Dermis blood vessel endothelial cell (primary cell): ENCODE data around the gene ENHO. TPM values are rescaled to one million over a fixed set of nuclear protein-coding genes. Genes with fewer than 3 reads are reported as not detected.
A peak's percentile ranks its signal among the peaks of the same experiment; 100 is the strongest.
"Not testable (repeated sequence)": the region's sequence is repeated elsewhere in the genome, so short reads cannot be mapped to it uniquely, and the experiment has no call there.

Source experiments
- DNase-seq: peaks from one replicate; pipeline ENCODE4 v3.0.0; 2010
- total RNA-seq: library from RNA; depleted of rRNA; stranded (reverse); fragments of >200 nt; gene quantifications from 2 replicates; pipeline ENCODE4 v1.2.3, GENCODE V29; 2014

Gene ENHO
- total RNA-seq, 1 donor from 2014 or later, result not detected

DNA sequence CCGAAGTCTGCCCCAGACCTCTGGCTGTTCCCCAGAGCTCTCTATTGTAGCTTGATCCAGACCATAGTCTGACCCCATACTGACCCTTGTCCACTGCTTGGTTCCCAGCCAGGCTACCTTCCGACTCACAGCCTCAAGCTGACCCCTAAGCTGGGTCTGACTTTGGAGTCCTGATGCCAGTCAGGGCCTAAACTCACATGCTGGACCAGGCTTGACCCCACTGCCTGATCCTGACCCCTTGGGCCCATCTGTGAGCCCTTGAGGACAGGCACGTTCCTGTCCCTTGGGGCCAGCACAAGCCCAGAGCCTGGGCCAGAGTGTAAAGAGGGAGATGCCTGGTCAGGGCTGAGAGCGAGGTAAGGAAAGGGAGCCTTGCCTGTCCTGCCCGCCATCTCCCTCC lies 32.7 kb upstream of the ENHO start:
- DNase-seq, result no peak

DNA sequence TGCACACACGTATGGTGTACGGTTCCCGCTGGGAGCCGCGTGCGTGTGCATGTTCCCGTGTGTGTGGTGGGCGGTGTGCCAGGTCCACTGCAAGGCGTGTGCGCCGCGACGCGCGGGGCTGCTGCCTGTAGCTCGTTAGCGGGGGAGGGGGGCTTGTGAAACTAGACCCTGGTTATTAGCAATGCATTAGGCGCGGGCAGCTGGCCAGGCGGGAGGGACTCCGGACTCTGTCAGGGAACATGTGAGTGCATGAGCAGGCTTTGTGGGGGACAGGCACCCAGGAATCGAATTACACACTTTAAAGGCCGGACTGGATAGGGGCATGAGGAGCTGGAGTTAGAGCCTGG lies 32.2 kb upstream of the ENHO start:
- no peak for DNase-seq

DNA sequence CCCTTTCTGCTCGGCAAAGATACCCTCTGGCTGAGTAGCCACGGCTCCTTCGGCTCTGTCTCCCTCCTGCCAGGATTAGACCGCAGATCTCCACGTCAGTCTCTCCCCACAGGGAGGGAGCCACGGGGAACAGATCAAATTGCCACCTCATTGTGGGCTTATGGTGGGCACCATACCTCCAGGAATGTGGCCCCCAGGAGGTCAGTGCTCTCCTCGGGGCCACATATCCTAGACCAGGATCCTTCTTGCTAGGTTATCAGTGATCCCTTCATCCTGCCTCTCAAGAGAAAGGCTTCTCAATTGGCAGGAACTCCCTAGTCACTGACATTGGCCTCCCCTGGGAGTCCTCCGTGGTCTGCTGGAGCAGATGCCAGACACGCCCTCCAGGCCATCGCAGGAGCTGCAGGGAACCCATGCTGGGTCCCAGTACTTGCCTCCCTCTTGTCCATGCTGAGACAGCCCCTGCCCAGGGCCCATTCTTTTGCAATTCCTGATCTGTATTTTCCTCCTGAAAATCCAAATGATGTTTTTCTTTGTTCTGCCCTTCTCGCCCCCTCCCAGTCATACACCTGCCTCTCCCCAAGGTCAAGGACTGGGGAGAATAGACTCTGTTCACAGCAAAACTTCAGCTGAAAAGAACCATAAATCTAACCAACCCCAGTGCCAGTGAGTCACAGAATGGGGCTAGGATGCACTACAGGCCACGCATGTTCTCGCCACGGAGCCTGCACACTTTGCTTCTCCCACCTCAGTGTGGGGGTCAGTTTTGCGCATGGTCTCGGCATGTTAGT lies 31.6 kb upstream of the ENHO start:
- DNase-seq, result no peak

DNA sequence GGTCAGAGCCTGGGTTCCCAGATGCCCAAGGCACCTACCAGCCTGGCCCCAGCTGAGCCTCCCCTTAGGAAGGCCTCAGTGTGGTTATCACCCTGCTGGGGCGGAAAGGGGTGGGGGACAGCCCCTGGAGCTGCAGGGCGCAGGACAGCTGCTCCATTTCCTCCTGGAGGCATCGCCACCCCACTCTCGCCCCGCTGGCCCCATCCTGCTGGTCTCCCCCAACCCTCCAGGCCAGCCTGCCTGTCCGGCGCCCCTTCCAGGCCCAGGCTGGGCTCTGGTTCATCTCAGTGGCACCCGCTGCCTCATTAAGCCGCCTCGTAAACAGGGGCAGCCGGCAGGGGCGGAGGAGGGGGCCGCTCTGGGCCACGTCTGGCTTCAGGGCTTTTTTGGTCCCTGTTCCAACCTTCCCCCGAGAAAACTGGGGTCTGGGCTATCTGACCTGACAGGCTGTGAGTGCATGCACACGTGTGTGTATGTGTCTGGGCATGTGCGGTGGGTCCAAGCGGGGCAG lies 30.8 kb upstream of the ENHO start:
- DNase-seq, result no peak

DNA sequence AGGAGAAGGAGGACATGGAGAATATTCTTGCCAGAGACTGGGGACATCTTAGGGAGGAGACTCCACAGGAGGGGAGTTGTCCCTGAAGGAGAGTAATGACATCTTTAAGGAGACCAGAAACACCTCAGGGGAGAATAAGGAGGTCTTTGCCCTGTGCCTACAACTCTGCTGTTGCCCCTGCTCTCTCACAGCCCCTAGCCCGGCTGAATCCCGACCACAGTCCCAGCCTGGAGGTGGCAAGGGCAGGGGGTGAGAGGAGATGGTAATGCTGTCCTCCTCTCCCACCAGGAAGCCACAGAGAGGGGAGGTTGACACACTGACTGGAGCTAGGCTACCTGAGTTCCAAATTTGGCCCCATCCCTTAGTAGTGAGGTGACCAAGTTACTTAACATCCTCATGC lies 30.2 kb upstream of the ENHO start:
- no peak for DNase-seq

DNA sequence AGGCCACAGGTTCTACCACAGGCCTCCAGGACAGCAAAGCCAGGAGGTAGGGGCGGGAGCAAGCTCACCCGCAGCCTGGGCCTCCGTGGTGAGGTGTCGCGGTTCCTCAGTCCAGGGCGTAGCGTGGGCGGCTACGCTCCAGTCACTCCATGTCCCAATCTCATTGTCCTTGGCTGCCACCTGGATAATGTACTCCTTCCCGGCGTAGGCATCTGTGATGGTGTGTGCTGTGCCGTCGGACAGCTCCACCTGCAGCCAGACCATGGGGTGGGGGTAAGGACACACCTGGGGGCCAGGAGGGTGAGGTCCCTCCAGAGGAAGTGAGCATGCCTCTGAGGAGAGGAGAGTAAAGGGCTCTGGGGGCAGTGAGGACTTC lies 29.8 kb upstream of the ENHO start:
- no peak for DNase-seq

DNA sequence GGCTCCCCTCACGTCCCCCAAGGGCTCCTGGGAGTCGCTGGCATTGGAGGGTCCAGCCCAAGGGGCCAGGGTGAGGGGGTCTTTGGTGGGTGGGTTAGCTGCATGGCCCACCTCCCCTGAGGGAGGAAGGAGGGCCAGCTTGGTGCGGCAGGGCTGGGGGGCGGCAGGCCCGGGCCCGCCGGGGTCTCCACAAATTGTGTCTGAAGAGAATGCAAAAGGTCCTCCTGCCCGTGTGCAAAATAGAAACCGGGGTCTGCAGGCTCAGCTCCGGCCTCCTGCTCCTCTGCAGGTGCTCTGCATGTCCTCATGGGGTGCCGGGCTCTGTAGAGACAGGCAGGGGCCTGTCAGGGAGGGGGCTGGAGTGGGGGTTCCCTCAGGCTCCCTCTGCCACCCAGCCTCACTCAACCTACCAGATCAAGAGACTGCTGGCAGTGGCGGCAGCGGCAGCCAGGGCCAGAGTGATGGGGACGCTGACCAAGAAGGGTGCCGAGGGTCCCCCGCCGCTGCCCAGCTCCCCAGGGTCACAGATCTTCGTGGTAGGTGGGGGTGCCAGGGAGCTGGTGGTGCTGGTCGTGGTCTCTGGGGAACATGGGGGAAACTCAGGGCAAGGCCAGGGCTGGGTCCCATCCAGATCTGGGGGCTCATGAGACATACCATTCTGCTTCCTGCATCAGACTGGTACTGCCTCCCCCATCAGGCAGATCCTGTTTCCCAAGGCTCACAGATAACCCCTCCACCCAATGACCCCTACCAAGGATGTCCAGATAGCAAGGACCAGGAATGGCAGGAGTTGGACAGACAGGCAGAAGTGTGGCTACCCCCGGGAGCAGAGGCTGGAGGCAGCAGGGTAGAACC lies 29.2 kb upstream of the ENHO start:
- no peak for DNase-seq

DNA sequence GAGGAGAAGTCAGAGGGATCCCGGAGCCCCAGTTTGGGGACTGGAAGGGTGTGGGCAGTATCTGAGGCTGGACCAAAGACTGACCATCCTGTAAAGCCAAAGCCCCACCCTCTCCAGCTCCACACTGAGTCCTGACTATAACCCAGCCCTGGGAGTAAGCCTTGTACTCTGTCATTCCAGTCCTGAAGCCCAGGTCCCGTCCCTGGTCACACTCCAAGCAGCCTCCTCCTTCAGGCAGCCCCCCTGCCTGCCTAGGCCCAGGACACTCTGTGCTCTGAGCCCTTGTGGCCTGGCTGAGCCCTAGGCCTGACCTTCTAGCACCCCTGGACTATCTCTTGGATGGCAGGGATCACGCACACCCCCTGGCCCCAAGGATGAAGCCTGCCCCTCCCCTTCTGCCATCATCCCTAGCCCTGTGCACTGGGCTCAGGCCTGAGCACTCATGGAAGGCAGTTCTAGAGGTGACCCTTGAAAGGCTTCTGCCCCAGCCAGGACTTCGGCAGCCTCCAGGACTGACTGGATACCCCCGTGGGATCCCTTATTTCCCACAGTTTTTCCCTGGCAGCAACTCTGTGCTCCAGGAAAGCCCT lies 28.0 kb upstream of the ENHO start:
- DNase-seq, result no peak

DNA sequence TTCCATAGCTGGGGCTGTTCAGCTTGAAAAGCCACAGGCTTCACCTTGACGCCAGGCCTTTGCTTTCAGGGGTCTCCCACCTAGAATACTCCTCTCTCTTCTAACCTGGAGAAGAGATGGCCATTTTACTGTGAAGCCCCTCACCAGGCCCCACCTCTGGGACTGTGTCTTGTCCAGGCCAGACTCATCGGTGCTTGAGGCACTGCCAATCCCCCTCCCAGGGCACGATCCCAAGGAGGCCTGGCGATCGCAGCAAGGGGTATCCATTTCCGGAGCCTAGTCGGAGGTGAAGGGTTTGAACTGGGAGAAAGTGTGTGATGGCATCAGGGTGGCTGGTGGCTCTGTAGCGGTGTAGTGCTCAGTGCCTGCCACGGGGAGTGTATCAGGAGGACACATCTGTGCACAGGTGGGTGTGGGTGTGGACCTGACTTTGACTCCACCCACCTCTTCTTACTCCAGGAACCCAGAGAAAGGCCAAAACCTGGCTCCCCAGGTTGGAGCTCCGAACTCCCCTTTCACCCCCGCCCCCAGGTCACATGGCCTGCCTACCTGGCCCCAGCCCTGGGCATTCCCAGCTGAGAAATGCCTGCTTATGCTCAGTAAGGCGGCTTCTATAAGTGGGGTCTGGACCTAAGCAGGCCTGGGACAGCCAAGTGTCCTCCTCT lies 27.4 kb upstream of the ENHO start:
- DNase-seq, result no peak

DNA sequence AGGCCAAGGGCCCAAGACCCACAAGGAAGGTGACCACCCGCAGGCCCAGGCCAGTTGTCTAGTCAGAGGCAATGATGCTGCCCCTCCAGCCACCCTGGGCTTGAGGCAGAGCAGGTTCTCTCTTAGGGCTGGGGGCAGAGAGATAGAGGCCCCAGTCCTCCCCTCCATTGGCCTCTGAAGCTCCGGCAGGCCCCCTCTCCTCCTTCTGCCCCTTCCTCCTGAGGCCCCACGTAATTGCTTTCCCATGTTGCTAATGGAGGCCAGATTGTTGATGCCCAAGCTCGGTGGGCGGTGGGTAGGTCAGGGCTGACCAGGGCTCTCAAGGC lies 26.6 kb upstream of the ENHO start:
- DNase-seq, result no peak

DNA sequence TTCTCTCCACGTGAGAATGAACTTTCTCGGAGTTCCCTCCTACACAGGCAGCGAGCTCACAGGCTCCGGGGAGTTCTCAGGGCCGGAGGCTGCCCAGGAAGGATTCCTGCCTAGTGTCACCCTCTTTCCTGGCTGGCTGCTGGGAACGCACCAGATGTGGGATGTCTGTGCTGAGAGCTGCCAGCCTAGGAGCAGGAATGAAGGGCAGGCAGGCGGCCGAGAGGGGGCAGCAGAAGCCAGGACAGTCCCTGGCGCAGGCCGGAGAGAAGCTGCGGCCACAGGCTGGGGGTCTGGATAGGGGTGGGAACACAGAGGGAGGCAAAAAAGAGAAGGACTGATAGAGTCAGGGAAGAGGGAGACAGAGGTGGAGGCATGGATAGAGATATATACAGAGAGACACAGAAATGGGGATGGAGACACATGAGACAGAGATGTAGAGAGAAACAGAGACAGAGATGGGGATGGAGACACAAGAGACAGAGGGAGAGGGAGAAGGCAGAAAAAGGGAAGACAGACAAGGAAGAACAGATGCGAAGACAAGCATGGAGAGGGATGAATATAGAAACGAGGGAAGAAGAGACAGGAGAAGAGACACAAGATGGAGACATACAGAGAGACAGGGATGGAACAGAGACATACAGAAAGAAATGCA lies 25.3 kb upstream of the ENHO start:
- peak; percentile 77 for DNase-seq

DNA sequence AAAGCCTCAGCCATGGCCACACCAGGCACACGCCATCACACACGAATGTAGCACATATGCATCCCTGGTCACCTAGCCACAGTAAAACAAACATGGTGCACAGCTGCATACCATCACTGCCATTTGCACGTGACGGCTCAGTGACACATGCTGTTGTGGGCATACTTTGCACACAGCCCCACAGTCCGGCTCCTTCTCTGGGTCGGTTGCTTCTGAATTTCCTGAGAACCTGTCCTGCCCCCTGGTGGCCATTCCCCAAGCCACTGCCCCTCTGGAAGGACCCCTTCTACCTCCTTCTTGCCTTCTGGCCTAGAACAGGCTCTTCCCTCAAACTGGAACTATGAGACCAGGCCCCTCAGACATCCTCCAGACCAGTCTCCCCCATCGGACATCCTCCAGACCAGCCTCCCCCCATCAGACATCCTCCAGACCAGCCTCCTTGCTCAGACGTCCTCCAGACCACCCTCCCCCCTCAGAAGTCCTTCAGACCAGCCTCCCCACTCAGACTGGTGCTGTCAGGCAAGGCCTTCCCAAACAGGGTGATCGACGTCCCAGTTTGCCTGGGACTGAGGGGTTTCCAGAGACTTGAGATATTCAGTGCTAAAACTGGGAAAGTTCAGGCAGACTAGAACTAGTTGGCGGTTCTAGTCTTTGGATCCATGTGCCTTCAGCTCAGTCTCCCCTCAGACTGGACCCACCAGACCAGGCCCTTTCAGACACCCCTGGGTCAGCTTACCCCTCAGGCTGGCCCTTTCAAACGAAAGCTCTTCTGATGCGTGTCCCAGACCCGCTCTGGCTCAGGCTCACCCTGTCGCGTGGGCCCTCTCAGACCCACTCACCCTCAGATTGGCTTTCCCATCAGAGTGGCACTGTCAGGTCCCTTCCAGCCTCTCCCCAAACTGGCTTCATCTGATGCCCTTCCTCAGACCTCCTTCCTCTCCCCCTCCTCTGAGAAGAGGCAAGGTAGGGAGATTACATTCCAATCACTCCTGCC lies 24.3 kb upstream of the ENHO start:
- DNase-seq, result peak; percentile 92

DNA sequence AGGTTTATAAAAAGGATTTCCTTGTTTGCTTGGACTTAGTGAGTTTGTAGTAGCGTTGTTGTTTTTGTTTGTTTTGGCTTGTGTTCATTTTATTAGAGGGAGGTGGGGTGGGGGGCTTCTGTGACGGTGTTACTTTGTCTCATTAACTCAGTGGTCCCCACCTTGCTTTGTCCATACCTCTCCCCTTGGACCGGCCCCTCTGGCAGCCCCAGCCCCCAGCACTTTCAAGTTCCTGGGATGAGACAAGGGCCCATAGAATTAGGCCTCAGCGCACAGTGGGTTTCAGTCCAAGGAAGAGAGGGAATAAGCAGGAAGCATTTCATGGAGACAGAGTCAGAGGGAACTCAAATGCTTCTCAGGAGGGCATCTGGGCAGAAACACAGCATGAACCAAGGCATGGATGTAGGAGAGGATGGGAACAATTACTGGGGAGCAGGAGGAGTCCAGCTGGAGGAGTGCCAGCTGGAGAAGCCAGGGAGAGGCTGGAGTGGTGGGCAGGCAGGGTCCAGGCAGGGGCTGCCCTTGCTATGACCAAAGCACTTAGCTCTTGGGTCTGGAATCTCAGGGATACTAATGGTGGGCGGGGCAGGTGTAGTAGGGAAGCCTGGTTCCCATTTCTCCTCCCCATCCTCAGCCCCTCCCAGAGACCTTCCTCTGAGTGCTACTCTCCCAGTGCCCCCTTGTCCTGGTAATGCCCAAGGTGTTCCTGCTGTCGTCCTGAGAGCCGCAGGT lies 23.5 kb upstream of the ENHO start:
- DNase-seq, result no peak

DNA sequence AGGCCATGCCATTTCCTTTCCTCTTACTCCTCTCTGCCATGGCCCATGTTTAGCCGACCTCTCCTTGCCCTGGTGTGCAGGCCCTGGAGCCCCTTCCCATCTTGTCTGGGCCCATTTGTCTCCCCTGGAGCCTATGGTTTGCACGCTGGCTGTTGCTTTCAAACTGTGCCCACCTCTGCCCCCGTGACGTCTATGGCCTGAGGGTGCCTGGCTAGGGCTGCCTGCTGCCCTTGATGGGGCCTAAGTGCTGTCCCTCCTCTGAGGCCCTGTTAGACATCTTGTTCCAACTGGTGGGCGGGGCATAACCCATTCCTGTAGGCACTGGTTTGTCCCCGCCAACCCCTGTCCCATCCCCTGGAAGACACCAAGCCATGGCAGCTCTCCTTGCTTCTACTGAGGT lies 22.7 kb upstream of the ENHO start:
- no peak for DNase-seq

DNA sequence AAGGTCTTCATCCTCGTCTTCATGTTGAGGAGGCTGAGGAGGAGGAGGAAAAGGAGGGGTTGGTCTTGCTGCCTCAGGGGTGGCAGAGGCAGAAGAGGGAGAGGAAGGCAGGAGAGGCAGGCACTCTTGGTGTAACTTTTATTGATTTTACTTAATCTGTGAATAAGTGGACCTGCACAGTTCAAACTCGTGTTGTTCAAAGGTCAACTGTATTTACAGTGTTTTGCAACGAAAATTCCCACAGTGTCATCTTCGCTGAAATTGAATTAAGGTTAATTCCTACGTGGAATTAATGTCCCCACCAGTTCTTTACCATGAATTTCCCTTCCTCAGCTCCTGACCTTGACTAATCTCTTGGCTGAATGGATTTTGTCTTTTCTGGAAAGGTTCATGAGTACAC lies 21.2 kb upstream of the ENHO start:
- DNase-seq, result no peak

DNA sequence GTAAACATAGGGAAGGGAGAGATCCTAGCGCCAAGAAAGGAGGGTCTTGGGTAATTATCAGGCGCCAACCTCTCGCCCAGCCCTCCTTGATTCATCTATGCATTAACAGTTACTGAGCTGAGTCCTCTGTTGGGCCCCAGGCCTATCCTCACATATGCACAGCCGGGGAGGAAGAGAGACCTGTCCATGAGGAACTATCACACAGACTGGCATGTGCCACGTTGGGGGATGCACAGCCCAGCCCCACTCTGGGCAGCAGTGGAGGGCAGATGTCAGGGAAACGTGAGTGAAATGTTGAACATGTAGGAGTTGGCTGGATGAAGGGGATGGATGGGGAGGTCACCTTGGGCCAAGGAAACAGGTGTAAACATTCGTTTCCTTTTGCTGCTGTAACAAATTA lies 18.8 kb upstream of the ENHO start:
- DNase-seq, result no peak

DNA sequence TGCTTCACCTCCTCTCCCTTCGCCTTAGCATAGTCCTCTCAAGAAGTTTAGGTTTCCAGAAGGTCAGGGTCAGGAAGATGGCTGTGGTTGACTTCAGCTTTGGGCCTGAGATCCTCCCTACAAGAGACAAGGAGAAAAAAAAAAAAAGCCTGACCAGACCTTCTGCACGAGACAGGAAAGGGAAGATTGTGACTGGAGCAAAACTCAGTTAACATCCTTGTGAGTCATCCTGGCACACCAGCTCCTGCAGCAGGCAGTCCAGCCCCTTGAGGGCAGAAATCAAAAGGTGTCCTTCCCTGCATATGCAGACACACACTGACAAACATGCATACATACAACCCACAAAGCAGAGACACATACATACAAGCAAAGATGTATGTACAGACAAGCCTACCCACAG lies 18.0 kb upstream of the ENHO start:
- DNase-seq, result peak; percentile 78

DNA sequence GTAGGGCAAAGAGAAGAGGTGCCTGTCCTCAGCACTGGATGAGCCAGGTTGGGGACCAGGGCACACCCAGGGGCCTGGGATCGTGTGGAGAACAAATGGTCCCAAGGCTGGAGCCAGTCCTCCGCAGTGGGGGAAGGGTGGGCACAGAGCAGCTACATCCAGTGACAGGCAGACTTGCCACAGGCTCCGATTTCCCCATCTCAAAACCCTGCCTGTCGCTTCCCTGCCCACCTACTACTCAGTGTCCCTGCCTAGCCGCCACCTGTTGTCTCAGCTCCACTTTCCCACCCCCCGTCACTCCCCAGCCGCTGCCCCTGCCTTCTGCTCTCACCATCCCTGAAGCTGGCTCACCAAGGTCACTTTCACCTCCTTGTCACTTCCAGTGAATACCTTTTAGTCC lies 13.9 kb upstream of the ENHO start:
- DNase-seq, result no peak

DNA sequence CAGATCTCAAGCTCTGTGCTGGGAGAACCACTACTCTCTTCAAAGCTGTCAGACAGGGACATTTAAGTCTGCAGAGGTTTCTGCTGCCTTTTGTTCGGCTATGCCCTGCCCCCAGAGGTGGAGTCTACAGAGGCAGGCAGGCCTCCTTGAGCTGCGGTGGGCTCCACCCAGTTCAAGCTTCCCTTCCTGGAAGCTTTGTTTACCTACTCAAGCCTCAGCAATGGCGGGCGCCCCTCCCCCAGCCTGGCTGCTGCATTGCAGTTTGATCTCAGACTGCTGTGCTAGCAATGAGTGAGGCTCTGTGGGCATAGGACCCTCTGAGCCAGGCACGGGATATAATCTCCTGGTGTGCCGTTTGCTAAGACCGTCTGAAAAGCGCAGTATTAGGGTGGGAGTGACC lies 9.3 kb upstream of the ENHO start:
- not testable (repeated sequence) for DNase-seq

DNA sequence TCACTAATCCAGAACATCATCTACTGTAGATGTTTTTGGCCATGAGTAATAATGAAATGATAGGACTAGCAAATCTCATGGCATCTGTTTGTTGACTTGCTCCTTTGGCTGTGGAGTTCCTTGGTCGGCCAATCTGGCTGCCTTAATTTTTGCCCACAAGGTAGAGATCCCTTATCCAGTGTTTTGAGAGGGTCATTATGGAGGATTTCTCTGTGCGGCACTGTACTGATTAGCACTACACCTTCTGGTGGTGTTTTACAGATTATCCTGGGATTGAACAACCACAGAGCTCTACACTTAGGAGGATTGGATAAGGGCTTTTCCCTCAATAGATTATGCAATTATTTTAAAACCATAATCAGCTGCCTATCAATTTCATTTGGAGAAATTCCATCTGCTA lies 3.2 kb upstream of the ENHO start:
- DNase-seq, result no peak

DNA sequence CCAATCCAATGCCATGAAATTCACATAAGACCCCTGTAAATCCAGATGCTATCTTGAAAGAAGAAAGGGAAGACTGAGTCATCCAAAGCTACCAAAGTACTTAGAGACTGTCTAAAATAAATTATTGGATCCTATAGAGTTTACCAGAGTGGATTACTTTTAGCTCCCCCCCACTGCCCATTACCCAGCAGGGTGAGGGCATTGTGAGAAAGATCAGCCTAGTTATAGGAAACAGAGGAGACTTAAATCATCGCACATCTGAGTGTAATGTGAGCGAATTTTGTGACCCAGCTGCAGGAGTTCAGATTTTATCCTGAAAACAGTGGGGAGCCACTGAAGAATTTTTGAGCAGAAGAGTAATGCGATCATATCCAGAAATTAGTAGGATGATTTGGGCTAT lies 1.6 kb upstream of the ENHO start:
- no peak for DNase-seq
